ENCODE data around the gene SLC15A1. TPM values are rescaled to one million over a fixed set of nuclear protein-coding genes. Genes with fewer than 3 reads are reported as not detected.

The SLC15A1 gene
- total and polyA plus RNA-seq, 3 experiments from 2014 or later: not detected

DNA sequence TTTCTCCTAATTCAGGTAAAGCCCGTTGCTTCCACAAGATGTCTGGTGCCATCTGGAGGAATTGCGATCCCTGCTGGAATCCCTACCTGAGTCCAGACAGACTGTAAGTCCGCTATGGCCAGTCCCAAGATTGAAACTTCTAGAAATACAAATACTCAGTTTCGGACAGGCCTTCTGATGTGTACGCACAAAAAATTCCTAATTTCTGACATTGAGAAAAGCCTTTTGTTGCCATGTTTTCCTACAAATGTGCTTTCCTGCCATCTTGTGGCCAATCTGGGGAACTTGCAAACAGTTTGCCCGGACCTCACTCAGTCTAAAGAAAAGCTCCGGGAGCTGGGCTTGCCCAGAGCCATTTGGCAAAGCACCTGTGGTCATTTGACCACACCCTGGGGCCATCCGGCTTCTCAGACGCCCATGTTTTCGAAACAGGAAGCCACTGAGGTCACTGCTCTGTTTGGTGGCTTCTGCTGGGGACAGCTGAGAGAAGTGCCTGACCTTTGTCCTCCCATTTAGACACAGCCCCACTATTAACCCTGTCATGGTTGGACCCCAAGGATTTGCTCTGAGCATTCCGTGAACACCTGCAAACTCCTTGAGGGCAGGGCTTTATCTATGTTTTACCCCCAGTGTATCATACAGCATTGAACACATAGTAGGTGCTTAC is 79.4 kb downstream of the SLC15A1 start:
- Mint-ChIP-seq H3K4me1 (peaks cover 0 to 7% (median 4%) of the 10 kb centered on the region in 3 donors), H3K9me3 (no peaks in the 10 kb centered on the region), H3K36me3 (no peaks in the 10 kb centered on the region), H3K27ac (peak overlapping the region in 1 of 8 donors; percentile 61), H3K4me3 (no peak overlapping the region), H3K27me3 (peaks cover 2 to 4% of the 10 kb centered on the region in 2 donors)
- Histone ChIP-seq H3K36me3 (ENCODE audit: insufficient read depth, low read length) (no peaks in the 10 kb centered on the region), H3K4me1 (ENCODE audit: insufficient read depth, low read length) (peaks cover 3% of the 10 kb centered on the region), H3K27ac (ENCODE audit: low read depth, low read length) (no peak overlapping the region), H3K9me3 (ENCODE audit: low read length) (no peaks in the 10 kb centered on the region), H3K4me3 (ENCODE audit: low read length) (no peak overlapping the region), H3K27me3 (ENCODE audit: insufficient read depth, low read length, poor library complexity, severe bottlenecking) (no peaks in the 10 kb centered on the region)
- ChIA-PET POLR2A (no interaction called here), CTCF (interaction anchor here (0.7 to 2.6 kb wide), 6 partner anchors 20 to 817 kb away, joined by 3 to 21 read pairs (median 3); no protein-coding TSS in a partner anchor)
- DNase-seq: peak in 4 of 5 donors; percentile 10 to 54 (median 32)

DNA sequence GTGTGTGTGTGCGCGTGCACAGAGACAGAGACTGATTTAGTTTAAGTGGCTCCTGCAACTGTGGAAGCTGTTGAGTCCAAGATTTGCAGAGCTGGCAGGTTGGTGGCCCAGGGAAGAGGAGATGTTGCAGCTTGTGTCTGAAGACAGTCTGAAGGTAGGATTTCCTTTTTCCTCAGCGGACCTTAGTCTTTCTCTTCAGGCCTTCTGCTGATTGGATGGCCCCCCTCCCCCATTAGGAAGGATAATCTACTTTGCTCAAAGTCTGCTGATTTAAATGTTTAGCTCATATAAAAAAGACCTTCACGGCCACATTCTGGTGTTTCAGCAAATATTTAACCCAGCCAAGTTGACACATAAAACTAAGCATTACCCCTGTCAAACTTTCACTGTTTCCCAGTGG is 84.3 kb downstream of the SLC15A1 start:
- ChIA-PET POLR2A (no interaction called here), CTCF (interaction anchor here (1.0 to 2.4 kb wide), 2 partner anchors 8 to 223 kb away, joined by 3 to 13 read pairs; no protein-coding TSS in a partner anchor)
- Mint-ChIP-seq H3K27ac (no peak overlapping the region), H3K4me3 (no peak overlapping the region), H3K9me3 (no peaks in the 10 kb centered on the region), H3K27me3 (peaks cover 0 to 4% of the 10 kb centered on the region in 2 donors), H3K36me3 (no peaks in the 10 kb centered on the region), H3K4me1 (peaks cover 4 to 11% (median 7%) of the 10 kb centered on the region in 3 donors)
- no peaks in the 10 kb centered on the region for H3K9me3 ChIP-seq (ENCODE audit: low read length)
- DNase-seq: no peak
- H3K27me3 ChIP-seq (ENCODE audit: insufficient read depth, low read length, poor library complexity, severe bottlenecking): no peaks in the 10 kb centered on the region
- H3K4me3 ChIP-seq (ENCODE audit: low read length): no peak overlapping the region
- peaks cover 1% of the 10 kb centered on the region for H3K4me1 ChIP-seq (ENCODE audit: insufficient read depth, low read length)
- H3K27ac ChIP-seq (ENCODE audit: low read depth, low read length): no peak overlapping the region
- H3K36me3 ChIP-seq (ENCODE audit: insufficient read depth, low read length): no peaks in the 10 kb centered on the region

GRCh38 chr13:98665638-98665995 is 86.9 kb downstream of the SLC15A1 start:
- H3K27ac Mint-ChIP-seq: no peak overlapping the region
- no peaks in the 10 kb centered on the region for H3K9me3 ChIP-seq (ENCODE audit: low read length)
- POLR2A ChIA-PET: no interaction called here
- H3K27me3 Mint-ChIP-seq: peaks cover 2 to 11% of the 10 kb centered on the region in 2 donors
- H3K4me3 Mint-ChIP-seq: no peak overlapping the region
- CTCF ChIA-PET: interaction anchor here (0.9 to 2.6 kb wide), 3 partner anchors 12 to 220 kb away, joined by 3 to 12 read pairs (median 11); no protein-coding TSS in a partner anchor
- H3K36me3 ChIP-seq (ENCODE audit: insufficient read depth, low read length): no peaks in the 10 kb centered on the region
- DNase-seq: no peak
- no peak overlapping the region for H3K4me3 ChIP-seq (ENCODE audit: low read length)
- no peaks in the 10 kb centered on the region for H3K9me3 Mint-ChIP-seq
- H3K27me3 ChIP-seq (ENCODE audit: insufficient read depth, low read length, poor library complexity, severe bottlenecking): no peaks in the 10 kb centered on the region
- H3K4me1 Mint-ChIP-seq: peaks cover 3 to 7% (median 6%) of the 10 kb centered on the region in 3 donors
- H3K4me1 ChIP-seq (ENCODE audit: insufficient read depth, low read length): no peaks in the 10 kb centered on the region
- no peaks in the 10 kb centered on the region for H3K36me3 Mint-ChIP-seq
- H3K27ac ChIP-seq (ENCODE audit: low read depth, low read length): no peak overlapping the region

GRCh38 chr13:98664924-98665637 is 87.4 kb downstream of the SLC15A1 start:
- no peaks in the 10 kb centered on the region for H3K9me3 ChIP-seq (ENCODE audit: low read length)
- H3K4me1 ChIP-seq (ENCODE audit: insufficient read depth, low read length): no peaks in the 10 kb centered on the region
- no peaks in the 10 kb centered on the region for H3K9me3 Mint-ChIP-seq
- H3K36me3 Mint-ChIP-seq: no peaks in the 10 kb centered on the region
- no peak overlapping the region for H3K4me3 Mint-ChIP-seq
- CTCF ChIA-PET: interaction anchor here (2.1 to 2.6 kb wide), 2 partner anchors 12 to 220 kb away, joined by 11 to 12 read pairs; no protein-coding TSS in a partner anchor
- peaks cover 3 to 7% (median 6%) of the 10 kb centered on the region in 3 donors for H3K4me1 Mint-ChIP-seq
- DNase-seq: no peak
- no peak overlapping the region for H3K4me3 ChIP-seq (ENCODE audit: low read length)
- no peaks in the 10 kb centered on the region for H3K36me3 ChIP-seq (ENCODE audit: insufficient read depth, low read length)
- POLR2A ChIA-PET: no interaction called here
- no peaks in the 10 kb centered on the region for H3K27me3 ChIP-seq (ENCODE audit: insufficient read depth, low read length, poor library complexity, severe bottlenecking)
- peaks cover 3 to 11% of the 10 kb centered on the region in 2 donors for H3K27me3 Mint-ChIP-seq
- no peak overlapping the region for H3K27ac ChIP-seq (ENCODE audit: low read depth, low read length)
- H3K27ac Mint-ChIP-seq: peak overlapping the region in 1 of 8 donors; percentile 11

DNA sequence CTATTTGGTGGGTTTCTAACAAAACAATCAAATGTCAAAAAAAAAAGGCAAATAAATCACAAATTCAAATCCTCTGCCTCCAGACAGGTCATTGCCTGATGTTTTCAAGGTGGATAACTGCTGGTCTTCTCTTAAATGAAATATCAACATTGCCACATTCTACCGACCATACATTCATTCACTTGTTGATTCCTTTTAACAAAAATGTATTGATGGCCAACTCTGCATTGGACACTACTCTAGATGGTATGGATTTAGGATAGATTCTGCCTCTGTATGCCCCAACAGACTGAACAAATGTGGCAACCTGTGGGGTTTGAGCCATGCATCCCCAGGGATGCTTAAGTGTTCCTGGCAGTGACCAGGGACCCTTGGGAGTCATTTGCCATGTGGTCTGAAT is 88.0 kb downstream of the SLC15A1 start:
- POLR2A ChIA-PET: no interaction called here
- H3K4me3 ChIP-seq (ENCODE audit: low read length): no peak overlapping the region
- no peaks in the 10 kb centered on the region for H3K9me3 ChIP-seq (ENCODE audit: low read length)
- H3K4me1 ChIP-seq (ENCODE audit: insufficient read depth, low read length): no peaks in the 10 kb centered on the region
- H3K4me1 Mint-ChIP-seq: peaks cover 3 to 7% (median 6%) of the 10 kb centered on the region in 3 donors
- no peaks in the 10 kb centered on the region for H3K27me3 ChIP-seq (ENCODE audit: insufficient read depth, low read length, poor library complexity, severe bottlenecking)
- H3K36me3 ChIP-seq (ENCODE audit: insufficient read depth, low read length): no peaks in the 10 kb centered on the region
- H3K27ac Mint-ChIP-seq: peak overlapping the region in 1 of 8 donors; percentile 11
- peaks cover 4 to 11% of the 10 kb centered on the region in 2 donors for H3K27me3 Mint-ChIP-seq
- no peak for DNase-seq
- H3K9me3 Mint-ChIP-seq: no peaks in the 10 kb centered on the region
- no peak overlapping the region for H3K27ac ChIP-seq (ENCODE audit: low read depth, low read length)
- no peaks in the 10 kb centered on the region for H3K36me3 Mint-ChIP-seq
- H3K4me3 Mint-ChIP-seq: peak overlapping the region in 1 of 7 donors; percentile 28
- CTCF ChIA-PET: interaction anchor here (2.1 to 2.6 kb wide), 2 partner anchors 11 to 219 kb away, joined by 11 to 12 read pairs; no protein-coding TSS in a partner anchor

DNA sequence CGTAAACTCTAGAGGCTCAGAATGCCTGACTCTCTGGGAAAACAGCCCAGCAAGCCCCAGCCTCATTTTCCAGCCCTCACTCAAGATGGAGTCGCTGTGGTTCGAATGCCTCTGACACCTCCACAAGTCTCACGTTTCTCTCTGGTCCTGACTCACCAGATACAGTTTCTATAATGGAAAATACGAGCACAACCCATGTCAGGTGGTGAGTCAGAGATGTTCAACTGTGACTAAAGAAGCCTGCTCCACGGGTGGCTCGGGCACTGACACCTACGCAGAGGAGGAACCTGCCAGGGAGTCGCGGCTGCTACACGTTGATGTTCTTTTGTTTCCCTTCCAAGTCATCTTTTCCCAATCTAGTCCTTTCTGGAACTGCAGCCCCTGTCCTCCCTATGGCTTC is 88.4 kb downstream of the SLC15A1 start:
- POLR2A ChIA-PET: no interaction called here
- Mint-ChIP-seq H3K27me3 (peaks cover 4 to 11% of the 10 kb centered on the region in 2 donors), H3K4me3 (peak overlapping the region in 1 of 7 donors; percentile 28), H3K4me1 (peaks cover 3 to 7% (median 6%) of the 10 kb centered on the region in 3 donors), H3K9me3 (no peaks in the 10 kb centered on the region), H3K36me3 (no peaks in the 10 kb centered on the region), H3K27ac (no peak overlapping the region)
- Histone ChIP-seq H3K4me3 (ENCODE audit: low read length) (no peak overlapping the region), H3K36me3 (ENCODE audit: insufficient read depth, low read length) (no peaks in the 10 kb centered on the region), H3K9me3 (ENCODE audit: low read length) (no peaks in the 10 kb centered on the region), H3K4me1 (ENCODE audit: insufficient read depth, low read length) (no peaks in the 10 kb centered on the region), H3K27me3 (ENCODE audit: insufficient read depth, low read length, poor library complexity, severe bottlenecking) (no peaks in the 10 kb centered on the region), H3K27ac (ENCODE audit: low read depth, low read length) (no peak overlapping the region)
- CTCF ChIA-PET: interaction anchor here (2.6 kb wide), 1 partner anchor 11 kb away, joined by 12 read pairs; no protein-coding TSS in a partner anchor
- DNase-seq: no peak

- Mint-ChIP-seq H3K4me1 (peaks cover 2 to 5% (median 4%) of the 10 kb centered on the region in 3 donors), H3K4me3 (peak overlapping the region in 1 of 7 donors; percentile 32), H3K27ac (no peak overlapping the region), H3K9me3 (no peaks in the 10 kb centered on the region), H3K36me3 (no peaks in the 10 kb centered on the region), H3K27me3 (peaks cover 4 to 22% of the 10 kb centered on the region in 2 donors)
- Histone ChIP-seq H3K4me3 (ENCODE audit: low read length) (no peak overlapping the region), H3K9me3 (ENCODE audit: low read length) (no peaks in the 10 kb centered on the region), H3K4me1 (ENCODE audit: insufficient read depth, low read length) (no peaks in the 10 kb centered on the region), H3K36me3 (ENCODE audit: insufficient read depth, low read length) (no peaks in the 10 kb centered on the region), H3K27me3 (ENCODE audit: insufficient read depth, low read length, poor library complexity, severe bottlenecking) (no peaks in the 10 kb centered on the region), H3K27ac (ENCODE audit: low read depth, low read length) (no peak overlapping the region)
- no peak for DNase-seq
- POLR2A ChIA-PET: no interaction called here
- CTCF ChIA-PET: no interaction called here
These were observed 94.3 kb downstream of the SLC15A1 start for GRCh38 chr13:98658131-98658530.

- no peaks in the 10 kb centered on the region for H3K36me3 ChIP-seq (ENCODE audit: insufficient read depth, low read length)
- no peaks in the 10 kb centered on the region for H3K9me3 Mint-ChIP-seq
- no peak overlapping the region for H3K4me3 ChIP-seq (ENCODE audit: low read length)
- no peaks in the 10 kb centered on the region for H3K27me3 ChIP-seq (ENCODE audit: insufficient read depth, low read length, poor library complexity, severe bottlenecking)
- no peak overlapping the region for H3K4me3 Mint-ChIP-seq
- peaks cover 4 to 22% of the 10 kb centered on the region in 2 donors for H3K27me3 Mint-ChIP-seq
- ChIA-PET POLR2A (no interaction called here), CTCF (interaction anchor here (2.3 kb wide), 1 partner anchor 212 kb away, joined by 17 read pairs; no protein-coding TSS in a partner anchor)
- H3K4me1 ChIP-seq (ENCODE audit: insufficient read depth, low read length): no peaks in the 10 kb centered on the region
- no peak overlapping the region for H3K27ac Mint-ChIP-seq
- H3K27ac ChIP-seq (ENCODE audit: low read depth, low read length): no peak overlapping the region
- peaks cover 2 to 6% (median 5%) of the 10 kb centered on the region in 3 donors for H3K4me1 Mint-ChIP-seq
- DNase-seq: no peak
- no peaks in the 10 kb centered on the region for H3K36me3 Mint-ChIP-seq
- H3K9me3 ChIP-seq (ENCODE audit: low read length): no peaks in the 10 kb centered on the region
These were observed 94.9 kb downstream of the SLC15A1 start for GRCh38 chr13:98657506-98658085.

Data from CD8-positive, alpha-beta memory T cell (primary cell).